ENCODE data around the gene TTLL13.

TTLL13 gene

GRCh38 chr15:90209591-90209990 lies 39.8 kb upstream of the TTLL13 start:
- in situ Hi-C loops (cut with HindIII; ENCODE audit: low sequenced_read_pairs) = no loop called here
- TF ChIP-seq, protein P1, sequence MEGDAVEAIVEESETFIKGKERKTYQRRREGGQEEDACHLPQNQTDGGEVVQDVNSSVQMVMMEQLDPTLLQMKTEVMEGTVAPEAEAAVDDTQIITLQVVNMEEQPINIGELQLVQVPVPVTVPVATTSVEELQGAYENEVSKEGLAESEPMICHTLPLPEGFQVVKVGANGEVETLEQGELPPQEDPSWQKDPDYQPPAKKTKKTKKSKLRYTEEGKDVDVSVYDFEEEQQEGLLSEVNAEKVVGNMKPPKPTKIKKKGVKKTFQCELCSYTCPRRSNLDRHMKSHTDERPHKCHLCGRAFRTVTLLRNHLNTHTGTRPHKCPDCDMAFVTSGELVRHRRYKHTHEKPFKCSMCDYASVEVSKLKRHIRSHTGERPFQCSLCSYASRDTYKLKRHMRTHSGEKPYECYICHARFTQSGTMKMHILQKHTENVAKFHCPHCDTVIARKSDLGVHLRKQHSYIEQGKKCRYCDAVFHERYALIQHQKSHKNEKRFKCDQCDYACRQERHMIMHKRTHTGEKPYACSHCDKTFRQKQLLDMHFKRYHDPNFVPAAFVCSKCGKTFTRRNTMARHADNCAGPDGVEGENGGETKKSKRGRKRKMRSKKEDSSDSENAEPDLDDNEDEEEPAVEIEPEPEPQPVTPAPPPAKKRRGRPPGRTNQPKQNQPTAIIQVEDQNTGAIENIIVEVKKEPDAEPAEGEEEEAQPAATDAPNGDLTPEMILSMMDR (IDR thresholded peaks at IDR 0.05; ENCODE audit: low read depth, low read length, missing control alignments) = no peak
- H3K4me3 ChIP-seq (ENCODE audit: low read depth, low read length) = no peak overlapping the region
- DNase-seq (ENCODE audit: low read depth) = no peak

- TF ChIP-seq, protein P1 (IDR thresholded peaks at IDR 0.05; ENCODE audit: low read depth, low read length, missing control alignments) = no peak
- DNase-seq (ENCODE audit: low read depth) = no peak
- in situ Hi-C loops (cut with HindIII; ENCODE audit: low sequenced_read_pairs) = no loop called here
- H3K4me3 ChIP-seq (ENCODE audit: low read depth, low read length) = no peak overlapping the region
Observed at GRCh38 chr15:90210593-90210992, 38.8 kb upstream of the TTLL13 start.

GRCh38 chr15:90211009-90211408 lies 38.3 kb upstream of the TTLL13 start:
- no peak for DNase-seq (ENCODE audit: low read depth)
- in situ Hi-C loops (cut with HindIII; ENCODE audit: low sequenced_read_pairs) = no loop called here
- TF ChIP-seq, protein P1 (IDR thresholded peaks at IDR 0.05; ENCODE audit: low read depth, low read length, missing control alignments) = no peak
- no peak overlapping the region for H3K4me3 ChIP-seq (ENCODE audit: low read depth, low read length)

GRCh38 chr15:90211440-90212143 lies 37.8 kb upstream of the TTLL13 start:
- in situ Hi-C loops (cut with HindIII; ENCODE audit: low sequenced_read_pairs) = no loop called here
- DNase-seq (ENCODE audit: low read depth) = no peak
- TF ChIP-seq, protein P1 (IDR thresholded peaks at IDR 0.05; ENCODE audit: low read depth, low read length, missing control alignments) = no peak

GRCh38 chr15:90212221-90213098 lies 36.9 kb upstream of the TTLL13 start:
- no peak for DNase-seq (ENCODE audit: low read depth)
- TF ChIP-seq, protein P1 (IDR thresholded peaks at IDR 0.05; ENCODE audit: low read depth, low read length, missing control alignments) = no peak
- H3K4me3 ChIP-seq (ENCODE audit: low read depth, low read length) = no peak overlapping the region
- in situ Hi-C loops (cut with HindIII; ENCODE audit: low sequenced_read_pairs) = no loop called here

More at GRCh38 chr15:90211440-90212143, 37.8 kb upstream of the TTLL13 start:
- H3K4me3 ChIP-seq (ENCODE audit: low read depth, low read length) = no peak overlapping the region

- TF ChIP-seq, protein P1 (IDR thresholded peaks at IDR 0.05; ENCODE audit: low read depth, low read length, missing control alignments) = no peak
- no peak overlapping the region for H3K4me3 ChIP-seq (ENCODE audit: low read depth, low read length)
- in situ Hi-C loops (cut with HindIII; ENCODE audit: low sequenced_read_pairs) = no loop called here
- DNase-seq (ENCODE audit: low read depth) = no peak
Observed at GRCh38 chr15:90213122-90213817, 36.1 kb upstream of the TTLL13 start.
